NCI-H128 (cell line): ENCODE results near the gene TSKS.
"Not testable (repeated sequence)": the region's sequence is repeated elsewhere in the genome, so short reads cannot be mapped to it uniquely, and the experiment has no call there.

Experiments
- DNase-seq: peaks from one replicate; lab custom pipeline; 2025; ENCODE audit not compliant: unreplicated experiment; lab: John Stamatoyannopoulos, UW

TSKS gene

DNA sequence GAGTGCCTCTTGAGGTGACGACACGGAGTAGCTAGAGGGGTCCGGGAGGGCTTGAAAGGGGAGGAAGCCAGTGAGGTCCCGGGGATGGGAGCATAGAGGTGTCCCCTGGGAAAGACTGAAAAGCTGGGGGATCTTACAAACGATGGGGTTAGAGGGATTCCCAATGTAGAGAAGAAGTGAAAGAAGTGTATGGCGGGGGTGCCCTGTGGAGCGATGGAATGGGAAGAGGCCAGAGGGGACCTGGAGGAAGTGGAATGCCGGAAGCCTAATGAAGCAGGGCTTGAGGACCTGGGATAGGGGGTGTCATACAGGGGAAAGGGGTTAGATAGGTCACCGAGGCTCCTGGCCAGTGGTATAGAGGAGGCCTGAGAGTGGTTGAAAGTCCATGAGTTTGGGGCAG lies 4.3 kb upstream of the TSKS start:
- no peak for DNase-seq

DNA sequence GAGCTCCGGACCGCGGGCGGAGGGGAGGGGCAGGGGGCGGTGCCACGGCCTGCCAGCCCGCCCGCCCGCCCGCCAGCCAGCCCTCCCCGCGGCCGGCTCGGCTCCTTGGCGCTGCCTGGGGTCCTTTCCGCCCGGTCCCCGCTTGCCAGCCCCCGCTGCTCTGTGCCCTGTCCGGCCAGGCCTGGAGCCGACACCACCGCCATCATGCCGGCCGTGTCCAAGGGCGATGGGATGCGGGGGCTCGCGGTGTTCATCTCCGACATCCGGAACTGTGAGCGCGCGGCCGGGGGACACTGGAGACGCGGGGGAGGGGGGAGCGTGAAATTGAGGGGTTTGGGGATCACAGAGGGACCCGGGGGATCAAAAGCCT lies 3.8 kb upstream of the TSKS start, which contains the start of gene AP2A1:
AP2A1 (plus strand) TSS at position 72 of the 370 bp plus-strand sequence; CDS start at position 205, 133 bp downstream.
- no peak for DNase-seq

DNA sequence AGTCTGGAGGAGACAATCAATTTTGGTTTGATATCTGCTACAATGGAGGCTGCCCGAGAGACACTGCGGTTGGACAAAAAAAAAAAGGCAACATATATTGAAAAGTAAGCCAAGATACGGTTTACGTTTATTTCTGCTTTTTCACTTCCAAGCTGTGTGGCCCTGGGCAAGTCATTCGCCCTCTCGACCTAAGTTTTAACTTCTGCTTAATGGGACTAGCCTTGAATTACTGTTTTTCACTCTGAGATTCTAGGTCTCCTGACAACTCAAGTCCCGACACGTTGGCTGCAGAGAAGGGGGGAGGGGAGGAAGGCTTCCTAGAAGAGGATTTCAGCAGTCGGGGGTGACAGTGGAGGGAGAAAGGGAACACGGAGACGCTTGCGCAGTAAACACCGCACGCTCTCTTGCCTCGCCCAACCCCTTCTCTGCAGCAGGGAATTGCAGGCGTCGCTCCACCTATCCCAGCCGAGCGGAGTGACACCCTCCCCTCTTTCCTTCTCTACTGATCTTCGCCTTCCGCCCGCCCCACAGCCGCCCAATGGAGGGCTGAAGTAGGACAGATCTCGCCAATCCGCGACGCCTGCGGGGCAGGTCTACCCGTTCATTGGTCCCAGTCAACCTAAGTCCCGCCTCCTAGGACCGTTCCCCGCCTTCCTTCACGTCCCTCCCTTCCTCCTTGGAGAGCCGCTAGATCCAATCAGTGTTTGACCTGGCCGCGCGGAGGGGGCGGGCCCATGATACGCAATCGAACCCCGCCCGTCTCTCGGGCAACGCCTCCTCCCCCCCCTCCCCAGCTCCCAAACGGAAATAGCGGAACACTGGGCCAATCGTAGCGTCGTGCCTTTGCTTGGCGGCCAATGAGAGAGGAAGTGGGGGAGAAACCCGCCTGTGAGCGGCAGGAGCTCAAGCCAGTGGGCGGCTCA lies 3.2 kb upstream of the TSKS start:
- peak; percentile 99 for DNase-seq

DNA sequence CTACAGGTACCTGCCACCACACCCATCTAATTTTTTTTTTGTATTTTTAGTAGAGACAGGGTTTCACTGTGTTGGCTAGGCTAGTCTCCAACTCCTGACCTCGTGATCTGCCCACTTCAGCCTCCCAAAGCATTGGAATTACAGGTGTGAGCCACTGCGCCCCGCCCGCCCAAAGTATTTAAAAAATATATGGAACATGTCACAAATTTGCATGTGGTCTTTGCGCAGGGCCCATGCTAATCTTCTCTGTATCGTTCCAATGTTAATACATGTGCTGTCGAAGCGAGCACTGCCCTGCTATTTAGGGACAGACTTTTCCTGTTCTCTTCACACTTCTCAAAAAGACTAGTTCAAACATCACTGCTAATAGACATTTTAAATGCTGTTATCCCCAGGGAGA lies 1.2 kb upstream of the TSKS start:
- no peak for DNase-seq

DNA sequence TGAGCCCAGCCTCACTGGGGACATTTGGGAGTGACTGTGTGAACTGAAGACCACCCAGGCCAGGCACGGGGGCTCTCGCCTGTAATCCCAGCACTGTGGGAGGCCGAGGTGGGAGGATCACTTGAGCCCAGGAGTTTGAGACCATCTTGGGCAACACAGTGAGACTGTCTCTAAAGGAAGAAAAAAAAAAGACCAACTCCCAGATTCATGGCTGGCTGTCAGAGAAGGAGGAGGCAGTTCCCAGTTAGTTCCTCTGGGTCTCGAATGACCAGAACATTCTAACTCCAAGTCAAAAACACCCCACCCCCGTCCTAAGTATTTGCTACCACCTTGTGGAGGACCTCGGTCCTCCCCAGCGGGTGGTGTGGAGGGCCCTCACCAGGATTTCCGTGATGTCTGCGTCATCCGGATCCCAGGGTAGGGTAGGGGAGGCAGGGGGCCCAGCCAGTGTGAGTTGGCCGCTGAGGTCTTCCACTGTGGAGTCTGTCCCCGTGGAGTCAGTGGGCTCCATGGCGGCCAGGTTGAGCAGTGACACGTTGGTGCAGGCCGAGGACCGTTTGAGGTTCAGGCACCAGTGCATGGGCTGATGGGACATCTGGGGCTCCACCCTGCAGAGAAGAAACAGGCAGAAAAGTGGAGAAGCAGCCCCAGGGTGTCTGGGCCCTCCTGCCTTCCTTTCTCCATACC lies 1.3 kb downstream of the TSKS start:
- DNase-seq, result no peak

DNA sequence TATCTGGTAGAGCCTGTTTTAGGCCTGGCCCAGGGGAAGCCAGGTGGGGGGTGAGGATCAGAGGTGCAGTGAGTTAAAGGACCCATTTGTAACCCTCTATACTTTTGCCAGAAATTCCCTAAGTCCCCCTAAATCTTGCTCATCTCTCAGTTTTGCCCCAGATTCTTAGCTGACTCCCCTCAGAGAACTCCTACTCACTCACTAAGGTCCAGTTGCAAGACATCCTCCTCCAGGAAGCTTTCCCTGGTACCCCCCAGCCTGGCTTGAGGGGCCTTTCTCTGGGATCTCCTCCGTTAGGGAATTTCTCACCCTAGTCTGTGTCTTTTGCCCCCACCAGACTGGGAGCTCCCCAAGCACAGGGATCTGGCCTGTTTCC lies 1.9 kb downstream of the TSKS start:
- no peak for DNase-seq

DNA sequence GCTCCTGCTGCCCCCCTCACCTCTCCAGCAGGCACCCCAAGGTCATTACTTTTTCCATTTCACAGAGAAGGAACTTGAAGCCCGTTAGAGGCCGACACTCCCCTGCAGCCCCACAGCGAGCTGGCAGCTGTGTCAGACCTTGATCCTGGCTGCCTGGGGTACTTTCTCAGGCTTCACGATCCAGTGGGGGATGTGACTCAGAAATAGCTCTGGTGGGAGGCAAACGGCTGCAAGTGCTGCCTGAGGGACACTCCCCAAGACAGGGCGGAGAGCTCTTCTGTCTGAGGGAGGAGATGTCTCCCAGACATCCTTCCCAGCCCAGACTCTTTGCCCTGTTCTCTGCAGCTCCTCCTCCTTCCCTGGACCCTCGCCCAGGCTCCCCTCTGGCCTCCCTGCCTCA lies 4.8 kb downstream of the TSKS start:
- no peak for DNase-seq

DNA sequence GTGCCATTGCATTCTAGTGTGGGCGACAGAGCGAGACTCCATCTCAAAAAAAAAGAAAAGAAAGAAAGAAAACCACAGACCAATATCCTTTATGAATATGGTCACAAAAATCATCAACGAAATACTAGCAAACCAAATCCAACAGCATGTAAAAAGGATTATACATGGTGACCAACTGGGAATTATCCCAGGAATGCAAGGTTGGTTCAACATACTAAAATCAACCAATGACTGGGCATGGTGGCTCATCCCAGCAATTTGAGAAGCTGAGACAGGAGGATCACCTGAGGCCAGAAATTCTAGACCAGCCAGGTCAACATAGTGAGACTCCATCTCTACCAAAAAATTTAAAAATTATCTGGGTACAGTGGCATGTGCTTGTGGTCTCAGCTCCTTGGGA lies 7.2 kb downstream of the TSKS start:
- no peak for DNase-seq

DNA sequence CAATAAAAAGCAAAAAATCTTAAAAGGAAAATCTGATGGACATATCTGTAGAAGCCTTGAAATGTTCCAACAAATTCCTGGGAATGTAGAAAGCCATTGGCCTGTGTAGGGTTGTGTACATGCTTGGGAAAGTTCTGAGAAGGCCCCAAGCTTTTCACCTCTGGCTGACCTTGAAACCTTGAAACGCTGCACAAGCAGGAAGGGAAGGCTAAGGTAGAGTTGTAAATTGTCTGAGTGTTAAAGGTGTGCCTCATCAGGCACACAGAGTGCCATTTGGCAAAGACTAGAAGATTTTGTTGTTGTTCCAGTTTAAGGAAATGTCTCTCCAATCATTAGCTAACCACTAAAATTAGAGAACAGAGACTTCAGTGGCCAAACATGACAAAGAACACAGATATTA lies 10.4 kb downstream of the TSKS start:
- no peak for DNase-seq

DNA sequence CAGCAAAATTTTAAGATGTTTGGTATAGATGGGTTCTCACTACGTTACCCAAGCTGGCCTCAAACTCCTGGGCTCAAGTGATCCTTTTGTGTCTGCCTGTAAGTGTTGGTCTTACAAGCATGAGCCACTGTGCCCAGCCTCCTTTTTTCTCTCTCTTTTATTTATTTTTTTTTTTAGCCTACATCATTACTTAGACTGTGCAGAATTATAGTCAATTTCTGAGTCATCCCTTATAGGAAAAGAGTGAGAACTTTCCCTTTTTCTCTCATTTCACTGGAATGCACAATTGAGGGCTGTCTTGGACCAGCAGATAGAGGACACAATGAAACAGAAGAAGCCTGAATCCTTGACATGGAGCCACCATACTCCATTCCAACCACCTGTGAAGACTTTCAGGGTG lies 13.3 kb downstream of the TSKS start:
- no peak for DNase-seq

DNA sequence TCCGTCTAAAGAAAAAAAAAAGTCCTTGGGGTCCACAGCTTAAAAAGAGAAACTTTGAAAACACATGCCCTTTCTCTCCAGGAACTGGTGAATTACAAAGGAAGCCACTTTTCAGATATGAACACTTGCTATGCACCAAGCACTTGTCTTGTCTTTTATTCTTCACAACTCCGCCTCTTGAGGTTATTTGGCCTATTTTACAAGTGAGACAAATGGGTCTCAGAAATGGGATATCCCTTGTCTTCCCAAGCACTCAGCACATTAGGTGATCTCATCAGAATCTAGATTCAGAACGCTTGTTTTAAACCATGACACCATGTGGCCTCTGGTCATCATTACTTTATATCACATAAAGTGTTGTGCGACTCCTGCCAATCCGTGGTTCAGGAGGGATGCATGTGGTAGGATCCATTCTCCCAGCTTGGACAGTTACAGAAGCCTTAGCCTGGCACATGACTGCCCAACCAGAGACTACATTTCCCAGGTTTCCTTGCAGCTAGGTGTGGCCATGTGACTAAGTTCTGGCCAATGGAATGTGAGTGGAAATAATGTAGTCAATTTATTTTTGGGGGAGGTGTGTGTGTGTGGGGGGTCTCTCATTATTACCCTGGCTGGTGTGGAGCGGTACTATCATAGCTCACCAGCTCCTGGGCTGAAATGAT lies 13.9 kb downstream of the TSKS start:
- no peak for DNase-seq

DNA sequence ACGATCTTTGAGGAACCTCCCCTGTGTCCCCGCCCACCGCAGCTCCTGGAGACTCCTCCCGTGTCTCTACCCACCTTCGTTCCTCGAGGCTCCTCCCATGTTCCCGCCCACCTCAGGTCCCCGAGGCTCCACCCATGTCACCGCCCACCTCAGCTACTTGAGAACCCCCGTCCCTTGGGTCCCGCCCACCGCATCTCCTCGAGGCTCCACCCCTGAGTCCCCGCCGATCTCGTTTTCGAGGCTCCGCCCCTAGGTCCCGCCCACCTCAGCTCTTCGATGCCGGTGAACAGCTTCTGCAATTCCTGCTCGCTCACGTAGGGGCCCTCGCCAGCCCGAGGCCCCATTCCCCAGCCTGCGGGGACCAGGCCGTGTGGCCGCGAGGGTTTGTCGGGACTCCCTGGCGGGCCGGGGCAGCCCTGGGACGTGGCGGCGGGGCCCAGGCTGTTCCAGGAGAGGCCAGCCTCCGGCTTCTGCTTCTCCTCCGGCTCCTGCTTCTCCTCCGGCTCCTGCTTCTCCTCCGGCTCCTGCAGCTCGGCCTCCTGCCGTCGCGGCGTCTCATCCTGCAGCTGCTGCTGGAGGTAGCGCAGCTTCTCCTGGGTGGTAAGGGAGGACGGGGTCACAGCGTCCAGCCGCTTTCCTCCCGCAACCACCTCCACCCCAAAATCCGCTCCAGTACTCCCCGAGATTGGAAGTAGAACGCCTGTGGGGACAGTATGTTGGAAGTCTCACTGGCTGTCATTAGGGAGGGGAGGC lies 16.7 kb downstream of the TSKS start:
- DNase-seq, result no peak

DNA sequence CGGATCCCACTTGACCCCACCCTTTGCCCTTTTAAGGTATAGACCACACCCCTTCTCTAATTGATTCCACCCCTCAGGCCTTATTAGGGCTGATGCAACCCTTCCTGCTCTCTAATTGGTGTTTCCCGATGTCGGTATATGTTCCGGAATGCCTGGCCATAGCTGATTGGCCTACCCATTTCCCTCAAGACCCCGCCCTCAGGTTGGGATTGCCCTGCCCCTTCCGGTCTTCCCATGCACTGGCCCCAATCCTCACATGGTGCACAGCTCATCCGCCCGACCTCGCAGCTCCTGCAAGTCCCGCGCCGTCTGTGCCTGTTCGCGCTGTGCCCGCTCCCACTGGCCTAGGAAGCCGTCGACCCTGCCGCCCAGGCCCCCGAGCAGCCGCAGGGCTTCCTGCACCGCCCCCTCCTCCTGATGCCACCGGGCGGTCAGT lies 18.1 kb downstream of the TSKS start:
- DNase-seq, result no peak

DNA sequence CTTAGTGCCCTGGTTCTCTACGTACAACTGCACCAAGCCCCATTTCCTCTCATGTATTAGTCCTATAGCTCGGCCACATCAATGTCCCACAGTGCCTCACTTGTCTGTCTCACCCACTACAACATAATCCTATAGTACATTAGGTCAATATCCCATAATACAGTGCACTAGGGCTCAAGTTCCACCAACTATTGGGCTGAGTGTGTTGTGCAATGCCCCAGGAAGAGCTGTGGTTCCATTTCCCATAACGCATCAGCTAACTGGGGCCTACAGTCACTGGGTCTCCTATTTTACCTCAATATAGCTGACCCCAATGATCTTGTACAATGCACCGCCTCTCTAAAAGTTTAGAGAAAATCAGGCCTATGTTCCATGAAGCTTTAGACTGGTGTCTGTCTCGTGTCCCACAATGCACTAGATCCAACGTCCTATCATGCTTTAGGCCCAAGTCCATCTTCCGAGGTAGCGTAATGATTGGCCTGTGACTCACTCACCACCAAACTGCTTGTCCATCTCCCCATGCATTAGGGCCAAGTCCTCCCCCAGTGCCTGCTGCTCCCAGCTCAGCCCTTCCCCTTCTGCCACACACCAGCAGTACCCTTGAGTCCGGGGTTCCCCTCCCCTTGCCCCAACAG lies 21.8 kb downstream of the TSKS start:
- no peak for DNase-seq

DNA sequence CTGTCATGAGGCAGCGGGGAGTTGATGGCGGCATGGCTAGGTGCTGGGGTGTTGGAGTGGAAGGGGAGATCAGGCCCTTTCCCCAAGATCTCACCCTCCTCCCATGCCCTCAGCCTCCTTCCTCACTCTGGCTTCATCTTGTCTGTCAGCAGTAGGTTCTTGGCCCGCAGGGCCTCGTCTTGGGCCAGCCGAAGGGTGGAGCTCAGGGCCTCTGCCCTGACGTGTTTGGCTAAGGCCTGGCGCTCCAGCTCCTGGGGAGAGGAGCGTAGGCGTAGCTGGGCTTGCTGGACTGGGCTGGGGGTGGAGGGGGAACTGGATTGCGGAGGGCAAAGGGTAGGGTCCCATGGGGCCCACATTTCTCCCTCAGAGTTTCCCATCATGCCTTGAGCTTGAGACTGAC lies 23.2 kb downstream of the TSKS start:
- DNase-seq, result no peak

DNA sequence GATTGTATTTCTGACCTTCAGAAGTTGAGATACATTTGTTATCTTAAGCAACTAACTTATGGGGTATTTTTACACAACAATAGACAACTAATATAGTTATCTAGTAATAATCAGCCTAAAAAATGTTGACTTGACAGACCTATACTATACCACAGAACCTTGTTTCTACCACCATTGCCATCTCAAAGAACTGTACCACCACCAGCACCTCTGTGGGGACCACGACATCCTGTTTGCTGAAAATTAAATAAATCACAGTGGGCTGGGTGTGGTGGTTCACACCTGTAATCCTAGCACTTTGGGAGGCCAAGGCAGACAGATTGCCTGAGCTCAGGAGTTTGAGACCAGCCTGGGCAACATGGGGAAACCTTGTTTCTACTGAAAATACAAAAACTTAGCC lies 24.0 kb downstream of the TSKS start:
- no peak for DNase-seq

DNA sequence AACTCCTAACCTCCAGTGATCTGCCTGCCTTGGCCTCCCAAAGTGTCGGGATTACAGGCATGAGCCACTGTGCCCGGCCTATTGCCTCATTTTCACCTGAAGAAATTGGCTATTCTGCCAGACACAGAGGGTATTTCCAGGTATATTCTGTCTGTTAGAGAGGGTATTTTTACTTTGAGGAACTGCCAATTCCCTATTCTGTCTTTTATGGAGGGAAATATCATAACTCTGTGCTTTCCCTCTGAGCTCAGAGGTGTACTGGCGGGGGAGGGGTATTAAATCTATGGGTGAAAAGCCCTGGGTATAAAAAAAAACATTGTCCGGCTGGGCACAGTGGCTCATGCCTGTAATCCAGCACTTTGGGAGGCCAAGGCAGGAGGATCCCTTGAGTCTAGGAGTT lies 24.8 kb downstream of the TSKS start:
- DNase-seq, result no peak

DNA sequence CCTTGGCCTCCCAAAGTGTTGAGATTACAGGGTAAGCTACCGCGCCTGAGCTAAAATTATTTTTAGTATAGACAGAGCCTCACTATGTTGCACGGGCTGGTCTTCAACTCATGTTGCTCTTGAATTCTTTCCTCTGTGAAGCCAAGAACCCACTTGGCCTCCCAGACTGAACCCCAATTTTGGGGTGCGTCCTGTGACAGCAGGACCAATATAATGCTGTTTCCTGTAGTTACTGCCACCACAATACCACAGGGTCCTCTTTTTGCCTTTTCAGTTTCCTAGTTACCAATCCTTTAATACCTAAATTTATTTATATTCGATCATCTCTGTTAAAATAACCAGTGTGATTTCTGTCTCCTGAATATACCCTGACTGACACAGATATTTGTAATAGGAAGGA lies 32.9 kb downstream of the TSKS start:
- DNase-seq, result no peak

DNA sequence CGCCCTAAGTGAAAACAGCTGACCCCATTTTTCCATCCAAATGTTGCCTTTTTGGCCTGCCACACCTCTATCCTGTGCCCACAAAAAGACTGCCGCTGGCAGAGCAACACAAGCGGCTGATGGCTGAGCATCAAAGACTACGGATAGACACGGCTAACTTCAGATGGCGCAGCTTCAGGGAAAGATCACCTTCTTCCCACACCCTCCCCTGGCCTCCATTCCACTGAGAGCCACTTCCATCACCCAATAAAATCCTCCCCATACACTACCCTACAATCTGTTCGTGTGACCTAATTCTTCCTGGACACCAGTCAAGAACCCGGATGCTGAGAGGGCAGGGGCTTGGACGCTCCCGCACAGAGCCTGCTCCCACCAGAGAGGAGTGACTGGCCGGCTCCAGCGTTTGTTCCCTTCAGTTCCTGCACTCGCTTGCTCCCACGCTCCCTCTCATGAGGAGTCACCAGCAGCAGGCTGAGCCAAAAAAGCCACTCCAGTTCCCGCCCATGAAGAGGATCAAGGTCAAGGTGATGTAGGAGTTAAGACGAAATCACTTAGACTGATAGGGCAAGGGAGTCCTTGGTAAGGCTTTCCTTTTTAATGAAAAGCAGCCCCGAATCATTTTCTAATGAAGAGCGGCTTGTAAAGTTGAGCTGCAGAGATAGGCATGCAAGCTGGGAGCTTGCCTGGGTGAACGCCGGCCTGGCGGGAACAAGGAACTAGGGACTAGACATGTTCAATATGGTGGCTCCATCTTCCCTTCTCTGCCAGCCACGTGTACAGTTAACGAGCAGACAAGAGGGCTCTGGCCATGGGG lies 35.7 kb downstream of the TSKS start:
- no peak for DNase-seq

DNA sequence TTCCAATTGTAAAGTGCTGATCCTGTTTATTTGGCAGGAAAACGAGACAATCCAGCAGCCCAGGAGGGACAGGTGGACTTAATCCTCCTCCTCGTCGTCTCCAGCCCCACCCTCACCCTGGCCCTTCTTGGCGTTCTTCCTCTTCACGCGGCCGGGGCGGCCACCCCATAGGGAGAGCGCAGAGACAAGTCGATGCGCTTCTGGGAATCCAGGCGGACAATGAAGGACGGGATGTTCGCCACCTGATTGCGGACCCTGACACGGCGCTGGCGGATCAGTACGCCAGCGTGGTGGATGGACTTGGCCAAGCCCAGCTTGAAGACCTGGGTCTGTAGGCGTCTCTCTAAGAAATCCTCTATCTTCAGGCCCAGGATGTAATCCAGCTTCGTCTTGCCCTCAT lies 43.7 kb downstream of the TSKS start:
- DNase-seq, result not testable (repeated sequence)
